ENCODE data around the gene HOXB8. TPM values are rescaled to one million over a fixed set of nuclear protein-coding genes. Genes with fewer than 3 reads are reported as not detected.

The HOXB8 gene
- total and polyA plus RNA-seq, 8 donors: 0.32 to 1.6 (median 0.70) TPM

DNA sequence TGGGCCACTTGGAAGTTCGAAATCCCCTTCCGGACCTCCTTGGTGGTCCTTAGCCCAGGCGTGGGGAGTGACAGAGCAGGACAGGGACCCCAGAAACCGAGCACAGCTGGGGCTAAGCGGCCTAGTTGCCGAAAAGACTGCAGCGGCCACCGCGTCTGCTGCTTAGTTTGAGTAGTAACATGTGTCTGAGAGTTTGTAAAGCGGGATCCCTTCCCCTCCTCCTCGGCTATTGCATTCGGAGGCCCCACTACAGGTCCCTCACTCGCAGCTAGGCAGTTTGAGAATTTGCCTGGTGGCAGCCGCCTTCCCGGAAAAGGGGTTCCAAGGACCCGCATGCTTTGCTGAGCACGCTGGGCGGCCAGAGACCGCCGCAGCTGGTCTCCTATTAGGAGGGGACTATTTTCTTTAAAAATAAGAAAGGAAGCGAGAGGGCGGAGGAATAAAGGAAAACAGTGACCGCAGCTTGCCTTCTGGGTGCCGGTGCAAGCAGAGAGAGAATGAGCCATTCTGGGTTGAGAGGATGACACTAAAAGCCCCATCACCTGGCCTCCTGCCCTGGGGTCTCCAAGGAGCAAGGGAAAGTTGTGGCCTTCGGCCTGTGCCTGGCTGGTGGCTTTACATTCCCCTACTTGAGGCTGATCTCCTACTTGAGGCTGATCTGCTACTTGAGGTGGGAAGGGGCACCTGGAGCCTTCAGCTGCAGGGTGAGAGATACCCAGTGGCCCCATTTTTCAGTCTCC lies 20.4 kb downstream of the HOXB8 start:
- H3K27ac ChIP-seq: peak overlapping the region; percentile 42 to 90
- peaks cover 66 to 100% of the 10 kb centered on the region in 2 donors for H3K27me3 ChIP-seq
- no peak overlapping the region for H3K4me3 ChIP-seq
- intact Hi-C loops (cut with DNase I): loop anchor here in 1 of 2 donors (5.0 to 10.0 kb wide), 2 partner anchors 102 to 250 kb away; no protein-coding TSS in a partner anchor
- ATAC-seq: no peak
- TF ChIP-seq, protein P1, sequence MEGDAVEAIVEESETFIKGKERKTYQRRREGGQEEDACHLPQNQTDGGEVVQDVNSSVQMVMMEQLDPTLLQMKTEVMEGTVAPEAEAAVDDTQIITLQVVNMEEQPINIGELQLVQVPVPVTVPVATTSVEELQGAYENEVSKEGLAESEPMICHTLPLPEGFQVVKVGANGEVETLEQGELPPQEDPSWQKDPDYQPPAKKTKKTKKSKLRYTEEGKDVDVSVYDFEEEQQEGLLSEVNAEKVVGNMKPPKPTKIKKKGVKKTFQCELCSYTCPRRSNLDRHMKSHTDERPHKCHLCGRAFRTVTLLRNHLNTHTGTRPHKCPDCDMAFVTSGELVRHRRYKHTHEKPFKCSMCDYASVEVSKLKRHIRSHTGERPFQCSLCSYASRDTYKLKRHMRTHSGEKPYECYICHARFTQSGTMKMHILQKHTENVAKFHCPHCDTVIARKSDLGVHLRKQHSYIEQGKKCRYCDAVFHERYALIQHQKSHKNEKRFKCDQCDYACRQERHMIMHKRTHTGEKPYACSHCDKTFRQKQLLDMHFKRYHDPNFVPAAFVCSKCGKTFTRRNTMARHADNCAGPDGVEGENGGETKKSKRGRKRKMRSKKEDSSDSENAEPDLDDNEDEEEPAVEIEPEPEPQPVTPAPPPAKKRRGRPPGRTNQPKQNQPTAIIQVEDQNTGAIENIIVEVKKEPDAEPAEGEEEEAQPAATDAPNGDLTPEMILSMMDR (IDR thresholded peaks at IDR 0.05): no peak
- no peaks in the 10 kb centered on the region for H3K36me3 ChIP-seq
- DNase-seq: peak in 1 of 4 donors; percentile 59
- no peaks in the 10 kb centered on the region for H3K9me3 ChIP-seq
- peaks cover 12 to 36% of the 10 kb centered on the region in 2 donors for H3K4me1 ChIP-seq

DNA sequence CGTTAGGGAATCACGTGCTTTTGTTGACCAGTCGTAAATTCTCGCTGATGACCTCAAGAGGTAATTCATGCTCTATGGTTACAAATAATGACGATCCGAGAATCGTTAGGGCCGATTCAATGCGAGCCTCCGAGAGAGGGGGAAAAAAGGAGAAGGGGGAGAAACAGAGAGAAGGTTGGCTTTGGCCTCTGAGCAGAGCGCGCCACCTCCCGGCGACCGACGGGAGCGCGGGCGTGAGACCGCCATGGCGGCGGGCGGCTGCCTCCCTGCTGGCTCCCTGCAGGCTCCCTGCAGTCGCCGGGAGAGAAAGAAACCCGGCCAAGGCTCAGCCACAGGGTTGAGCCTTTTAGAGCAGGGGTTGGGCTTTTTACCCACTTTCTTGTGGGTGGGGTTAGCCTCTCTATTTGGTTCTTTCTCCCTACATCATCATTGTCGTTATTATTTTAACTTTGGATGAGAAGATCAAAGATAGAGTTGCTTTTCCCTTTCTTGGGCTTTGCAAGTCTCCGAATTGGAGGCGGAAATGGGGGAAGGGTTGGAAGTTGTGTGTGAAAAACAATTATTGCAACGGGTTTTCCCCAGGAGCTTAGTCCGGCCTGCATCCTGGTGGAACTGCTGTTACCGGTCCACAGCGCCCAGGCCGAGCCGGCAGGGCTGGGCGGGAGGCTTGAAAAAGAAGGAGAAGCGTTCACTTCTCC lies 21.1 kb downstream of the HOXB8 start:
- Histone ChIP-seq H3K9me3 (no peaks in the 10 kb centered on the region), H3K36me3 (no peaks in the 10 kb centered on the region), H3K4me1 (peaks cover 12 to 36% of the 10 kb centered on the region in 2 donors), H3K27me3 (peaks cover 62 to 100% of the 10 kb centered on the region in 2 donors), H3K27ac (peak overlapping the region; percentile 42 to 90), H3K4me3 (no peak overlapping the region)
- intact Hi-C loops (cut with DNase I): loop anchor here in 1 of 2 donors (5.0 to 10.0 kb wide), 2 partner anchors 102 to 249 kb away; no protein-coding TSS in a partner anchor
- TF ChIP-seq, protein P1 (IDR thresholded peaks at IDR 0.05): peak; percentile 84 to 92
- ATAC-seq: peak; percentile 77
- peak; percentile 72 to 97 (median 92) for DNase-seq

DNA sequence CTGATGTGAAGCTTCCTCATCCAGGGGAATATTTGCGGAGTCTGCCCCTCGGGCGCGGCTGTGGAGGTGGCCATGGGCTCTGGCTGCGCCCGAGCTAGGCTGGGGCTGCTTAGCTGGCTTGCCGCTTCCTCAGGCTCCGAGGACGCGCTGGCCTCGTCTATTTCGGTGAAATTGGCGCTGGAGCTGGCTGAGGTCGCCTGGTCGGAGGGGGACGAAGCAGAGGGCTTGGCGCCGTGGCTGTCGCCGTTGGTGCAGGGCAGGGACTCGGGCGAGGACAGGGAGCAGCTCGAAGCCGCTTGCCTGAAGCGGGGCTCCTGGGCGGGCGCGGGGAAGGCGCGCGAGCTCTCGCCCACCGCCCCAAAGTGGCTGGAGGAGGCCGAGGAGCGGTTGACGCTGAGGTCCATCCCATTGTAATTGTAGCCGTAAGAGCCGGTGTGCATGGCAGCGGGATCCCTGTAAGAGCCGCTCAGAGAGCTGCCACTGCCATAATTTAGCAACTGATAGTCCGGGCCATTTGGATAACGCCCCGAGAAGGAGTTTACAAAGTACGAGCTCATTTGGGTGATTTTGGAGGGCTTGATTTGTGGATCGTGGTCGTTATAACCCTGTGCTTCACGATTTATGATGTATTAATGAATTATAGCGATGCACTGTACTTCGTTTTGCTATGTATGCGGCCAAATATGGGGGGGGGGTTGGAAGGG lies 21.8 kb downstream of the HOXB8 start, which contains the start of gene HOXB5:
Gene HOXB5 (minus strand): TSS at position 654 of the 704 bp plus-strand sequence. CDS start 97 bp downstream, at position 557.
- no peak for DNase-seq
- H3K27me3 ChIP-seq: peaks cover 70 to 100% of the 10 kb centered on the region in 2 donors
- H3K36me3 ChIP-seq: no peaks in the 10 kb centered on the region
- ATAC-seq: peak; percentile 4
- peak within 1 kb of the TSS; percentile 25 to 32 for H3K4me3 ChIP-seq
- H3K27ac ChIP-seq: peak within 1 kb of the TSS; percentile 76 to 90
- H3K4me1 ChIP-seq: peaks cover 12 to 35% of the 10 kb centered on the region in 2 donors
- TF ChIP-seq, protein P1 (IDR thresholded peaks at IDR 0.05): no peak
- intact Hi-C loops (cut with DNase I): loop anchor here in 1 of 2 donors (5.0 to 10.0 kb wide), 2 partner anchors 101 to 248 kb away; no protein-coding TSS in a partner anchor
- no peaks in the 10 kb centered on the region for H3K9me3 ChIP-seq

DNA sequence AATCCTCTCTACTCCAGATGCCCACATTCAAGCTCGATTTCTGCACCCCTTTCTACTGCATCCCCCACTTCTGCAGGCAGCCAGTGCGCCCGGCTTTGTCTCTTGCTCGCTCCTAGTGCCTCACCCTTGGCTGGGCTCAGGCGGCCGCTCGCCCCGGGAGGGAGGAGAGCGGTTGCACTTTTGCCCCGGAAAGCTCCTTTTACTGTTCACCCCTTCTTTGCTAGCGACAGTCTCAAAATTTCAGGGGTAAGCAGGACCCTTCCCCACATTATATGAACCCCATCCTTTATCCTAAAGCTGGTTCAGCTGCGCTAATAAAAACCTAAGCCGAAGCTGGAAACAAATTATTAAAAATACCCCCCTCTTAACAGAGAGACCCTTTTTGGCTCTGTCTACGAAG lies 22.5 kb downstream of the HOXB8 start:
- no peaks in the 10 kb centered on the region for H3K9me3 ChIP-seq
- peaks cover 64 to 100% of the 10 kb centered on the region in 2 donors for H3K27me3 ChIP-seq
- DNase-seq (no peak), ATAC-seq (no peak)
- peak overlapping the region; percentile 25 to 32 for H3K4me3 ChIP-seq
- H3K4me1 ChIP-seq: peaks cover 12 to 35% of the 10 kb centered on the region in 2 donors
- peak overlapping the region; percentile 76 to 90 for H3K27ac ChIP-seq
- intact Hi-C loops (cut with DNase I): loop anchor here in 1 of 2 donors (5.0 to 10.0 kb wide), 2 partner anchors 100 to 248 kb away; no protein-coding TSS in a partner anchor
- TF ChIP-seq, protein P1 (IDR thresholded peaks at IDR 0.05): no peak
- H3K36me3 ChIP-seq: no peaks in the 10 kb centered on the region

Data from left lung (tissue), 10 donors.